Lung (tissue), 12 donors: ENCODE measurements around the gene CBX4. TPM values are rescaled to one million over a fixed set of nuclear protein-coding genes. Genes with fewer than 3 reads are reported as not detected.

Experiments used
- ATAC-seq: fragments of 200-7000 bp; cut with Tn5 transposase; one replicate; pipeline ENCODE4 v1.9.1; 2020; ENCODE audit warnings: moderate number of reproducible peaks; ENCODE audit not compliant: insufficient read depth, low FRiP score
- DNase-seq, 3 donors: peaks; one replicate each; pipeline ENCODE4 v3.0.0-alpha.2; 2013 to 2017
- H3K27ac ChIP-seq, 2 donors: one replicate each; pipeline ENCODE4 v1.5.1; 2013; ENCODE audit warnings: mild to moderate bottlenecking in 2 of 2, moderate library complexity in 2 of 2, control low read depth in 1 of 2, inconsistent platforms in 1 of 2, low read depth in 1 of 2, low read length in 1 of 2
- H3K27me3 ChIP-seq, 3 donors: one replicate each; pipeline ENCODE4 v1.5.1; 2013; ENCODE audit warnings: low read length in 2 of 3; ENCODE audit not compliant: control insufficient read depth in 3 of 3, insufficient read depth in 3 of 3
- H3K36me3 ChIP-seq, 4 donors: one replicate each; pipeline ENCODE4 v1.5.1; 2013; ENCODE audit warnings: low read length in 4 of 4, mild to moderate bottlenecking in 1 of 4, moderate library complexity in 1 of 4; ENCODE audit not compliant: control insufficient read depth in 4 of 4, insufficient read depth in 4 of 4
- H3K4me1 ChIP-seq, 5 donors: one replicate each; pipeline ENCODE4 v1.5.1; 2013; ENCODE audit warnings: low read length in 5 of 5, mild to moderate bottlenecking in 2 of 5, moderate library complexity in 1 of 5; ENCODE audit not compliant: control insufficient read depth in 5 of 5, insufficient read depth in 5 of 5
- H3K4me3 ChIP-seq: one replicate; pipeline ENCODE4 v1.5.1; 2013; ENCODE audit warnings: mild to moderate bottlenecking, control low read depth, moderate library complexity
- H3K9ac ChIP-seq, 2 donors: one replicate each; pipeline ENCODE4 v1.5.1; 2013; ENCODE audit warnings: low read length in 2 of 2, control low read depth in 1 of 2; ENCODE audit not compliant: insufficient read depth in 1 of 2
- H3K9me3 ChIP-seq, 4 donors: one replicate each; pipeline ENCODE4 v1.5.1; 2013; ENCODE audit warnings: low read length in 3 of 4, mild to moderate bottlenecking in 1 of 4, moderate library complexity in 1 of 4; ENCODE audit not compliant: control insufficient read depth in 4 of 4, insufficient read depth in 3 of 4
- CTCF ChIP-seq: IDR thresholded peaks from 2 replicates; pipeline ENCODE4 v1.5.1; 2012; ENCODE audit warnings: mild to moderate bottlenecking; ENCODE audit errors: control extremely low read depth, extremely low read depth
- WGBS, 2 donors: extraction: QIAGEN DNeasy Blood & Tissue Kit; methylation state at CpG; one replicate each; pipeline ENCODE4 v1.1.7; 2013; 5-methylcytosine and 5-hydroxymethylcytosine counted together
- polyA plus RNA-seq, 2 donors: library from polyadenylated mRNA; stranded (reverse); fragments of 200-250 nt; gene quantifications; one replicate each; pipeline ENCODE4 v1.2.1, GENCODE V29; 2013
- total RNA-seq, 2 donors: library from RNA; depleted of rRNA in 1 of 2; stranded (reverse); fragments of >200 nt in 1 of 2; gene quantifications; one replicate each; pipeline ENCODE4 v1.2.1, GENCODE V29; 2014 to 2021
- donor health status: control.
- donor health status: control.
- donor health status: Bipolar disorder and iron deficiency.
- donor health status: healthy.
- donor health status: DM: yes; HTN: yes; CAD: no.

The CBX4 gene
- total and polyA plus RNA-seq, 4 donors, result 12.8 to 32.0 (median 17.5) TPM

DNA sequence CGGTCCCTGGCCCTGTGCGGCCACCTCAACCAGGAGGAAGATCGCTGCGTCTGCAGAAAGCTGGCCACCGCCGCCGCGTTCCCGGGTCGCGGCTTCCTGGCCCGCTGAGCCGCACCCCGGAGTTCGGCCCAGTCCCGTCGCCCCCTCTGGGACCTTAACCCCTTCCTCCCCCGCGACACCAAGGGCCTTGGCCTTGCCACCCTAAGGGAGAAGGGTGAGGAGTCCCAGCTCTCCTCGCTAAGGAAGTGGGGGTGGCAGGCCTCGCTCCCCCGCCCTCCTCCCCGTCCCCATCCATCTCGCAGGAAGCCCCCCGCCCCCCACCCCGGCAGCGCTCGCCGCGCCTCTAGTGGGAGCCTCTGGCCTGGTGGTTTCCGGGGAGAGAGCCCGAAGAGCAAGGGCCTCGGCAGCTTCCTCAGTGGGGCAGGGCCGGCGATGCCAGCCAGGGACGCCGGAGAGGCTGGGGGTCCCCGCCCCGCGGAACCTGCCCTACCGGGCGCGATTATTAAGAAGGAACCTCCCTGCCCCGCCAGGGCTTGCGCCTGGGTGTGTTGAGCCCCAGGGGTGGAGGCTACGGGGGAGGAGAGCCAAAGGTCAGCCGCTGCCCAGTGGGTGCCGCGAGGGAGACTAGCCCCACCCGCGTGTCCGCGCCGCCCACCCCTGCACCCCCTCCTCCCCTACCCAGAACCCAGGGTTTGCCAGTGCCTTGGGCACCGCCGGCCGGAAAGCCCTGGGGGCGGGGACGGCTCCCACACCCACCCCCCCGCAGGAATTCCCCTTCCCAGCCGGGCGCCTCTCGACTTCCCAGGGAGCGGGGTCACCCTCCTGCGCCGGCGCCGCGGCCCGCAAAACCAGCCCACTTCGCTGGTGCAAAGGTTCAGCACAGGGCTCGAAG is 6.8 kb downstream of the CBX4 start:
- no peaks in the 10 kb centered on the region for H3K27me3 ChIP-seq
- H3K4me3 ChIP-seq, result no peak overlapping the region
- H3K27ac ChIP-seq, result peak overlapping the region; percentile 48 to 50
- DNase-seq, result peak; percentile 73 to 85 (median 78)
- no peak for TF ChIP-seq CTCF
- WGBS, 2 donors, result 12 to 24% methylated on average over 59 to 72 of the region's 72 CpGs
- peak; percentile 15 for ATAC-seq
- H3K9me3 ChIP-seq, result no peaks in the 10 kb centered on the region
- H3K36me3 ChIP-seq, result peaks cover 0 to 24% (median 8%) of the 10 kb centered on the region in 4 donors
- H3K4me1 ChIP-seq, result peaks cover 11 to 69% (median 46%) of the 10 kb centered on the region in 5 donors
- no peak overlapping the region for H3K9ac ChIP-seq

DNA sequence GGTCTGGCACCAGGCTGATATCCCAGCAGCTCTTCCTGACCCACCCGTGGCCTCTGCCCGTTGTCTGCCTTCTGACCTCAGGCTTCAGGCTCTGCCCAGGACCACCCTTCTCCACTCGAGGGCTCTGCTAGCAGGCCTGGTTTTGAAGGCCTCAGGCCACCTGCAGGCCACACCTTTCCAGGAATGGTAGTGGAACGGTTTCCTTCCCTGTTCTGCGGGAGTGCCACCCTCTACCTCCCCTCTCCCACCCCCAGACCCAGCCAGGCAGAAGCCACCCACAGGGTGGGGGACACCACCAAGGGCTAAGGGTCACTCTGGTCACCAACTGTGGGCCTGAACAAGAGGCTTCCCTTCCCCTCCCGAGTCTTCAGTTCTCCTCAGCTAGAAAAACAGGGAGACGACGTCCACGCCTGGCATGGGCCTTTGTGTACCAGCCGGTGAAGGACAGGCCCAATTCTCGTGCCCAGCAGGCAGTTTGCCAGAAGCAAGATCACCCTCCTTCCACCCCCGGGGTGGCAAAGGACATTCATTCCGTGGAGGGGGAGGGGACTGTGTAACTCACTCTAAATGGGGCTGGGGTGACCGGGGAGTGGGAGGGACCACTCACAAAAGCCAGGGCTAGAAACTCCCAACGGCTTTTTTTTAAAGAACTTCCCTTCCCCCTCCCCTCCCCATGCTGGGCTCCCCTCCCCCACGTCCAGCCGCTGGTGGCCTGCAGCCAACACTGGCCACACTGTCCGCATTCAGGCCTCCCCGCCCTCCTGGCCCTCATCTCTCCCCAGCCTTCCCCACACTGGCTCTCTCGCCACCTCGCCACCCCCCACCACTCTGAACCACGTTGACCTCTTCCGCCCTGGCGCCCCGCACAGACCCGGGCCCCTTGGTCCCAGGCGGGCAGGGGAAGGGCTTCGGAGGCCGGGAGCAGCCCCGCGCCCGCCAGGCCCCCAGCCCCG is 7.7 kb downstream of the CBX4 start:
- Histone ChIP-seq H3K27me3 (no peaks in the 10 kb centered on the region), H3K9me3 (no peaks in the 10 kb centered on the region), H3K36me3 (peaks cover 0 to 24% (median 8%) of the 10 kb centered on the region in 4 donors), H3K9ac (no peak overlapping the region), H3K4me3 (no peak overlapping the region), H3K27ac (peak overlapping the region; percentile 48 to 50), H3K4me1 (peaks cover 8 to 71% (median 40%) of the 10 kb centered on the region in 5 donors)
- 24 to 25% methylated on average over 30 to 33 of the region's 33 CpGs for WGBS, 2 donors
- peak; percentile 13 for ATAC-seq
- no peak for TF ChIP-seq CTCF
- peak; percentile 83 to 87 (median 87) for DNase-seq

DNA sequence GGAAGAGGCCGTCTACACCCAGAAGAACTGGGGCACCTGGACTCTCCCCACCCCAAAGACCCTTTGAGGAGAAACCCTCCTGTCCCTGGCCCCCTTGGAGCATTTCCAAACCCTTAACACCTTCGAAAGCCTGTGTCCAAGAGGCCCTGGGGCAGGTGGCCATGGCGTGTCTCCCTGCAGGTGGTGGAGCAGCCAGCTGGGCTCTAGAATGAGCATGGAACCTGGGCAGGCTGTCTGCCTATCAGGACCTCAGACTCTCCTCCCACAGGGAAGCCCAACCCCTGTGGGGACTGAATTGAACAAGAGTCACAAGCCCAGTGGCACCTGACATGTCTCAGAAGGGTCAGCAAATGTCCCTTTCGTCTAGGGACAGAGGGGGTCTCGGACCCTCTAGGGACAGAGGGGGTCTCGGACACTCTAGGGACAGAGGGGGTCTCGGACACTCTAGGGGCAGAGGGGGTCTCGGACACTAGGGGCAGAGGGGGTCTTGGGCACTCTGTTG is 8.4 kb downstream of the CBX4 start:
- Histone ChIP-seq H3K27ac (no peak overlapping the region), H3K36me3 (peaks cover 0 to 24% (median 8%) of the 10 kb centered on the region in 4 donors), H3K4me3 (no peak overlapping the region), H3K9ac (no peak overlapping the region), H3K27me3 (no peaks in the 10 kb centered on the region), H3K4me1 (peaks cover 8 to 68% (median 39%) of the 10 kb centered on the region in 5 donors), H3K9me3 (no peaks in the 10 kb centered on the region)
- no peak for DNase-seq
- no peak for TF ChIP-seq CTCF
- WGBS, 2 donors, result 89 to 93% methylated on average over 8 of the region's 8 CpGs
- no peak for ATAC-seq
